ENCODE measurements around the gene ST8SIA1. TPM values are rescaled to one million over a fixed set of nuclear protein-coding genes. Genes with fewer than 3 reads are reported as not detected.

Gene ST8SIA1
- total RNA-seq, 1 donor from 2014 or later: 1.5 TPM

DNA sequence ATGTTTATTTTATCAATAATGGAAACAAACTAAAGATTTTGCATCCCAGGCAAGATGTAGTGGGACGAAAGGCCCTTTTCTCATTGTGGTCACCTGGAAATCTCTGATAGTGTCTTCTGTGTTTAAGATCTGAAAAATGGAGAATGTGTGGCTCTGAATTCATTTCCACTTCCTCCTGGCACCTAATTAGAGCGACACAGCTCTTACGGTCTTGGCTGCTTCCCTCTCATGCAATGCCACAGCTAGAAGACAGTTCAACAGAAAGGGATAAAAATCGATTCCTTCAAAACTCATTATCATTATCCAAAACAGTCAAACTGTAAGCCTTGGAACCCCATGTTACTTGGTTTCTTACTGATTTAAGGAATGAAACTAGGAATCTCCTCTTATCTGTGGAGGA, 9.3 kb downstream of the ST8SIA1 start:
- ATAC-seq: no peak

DNA sequence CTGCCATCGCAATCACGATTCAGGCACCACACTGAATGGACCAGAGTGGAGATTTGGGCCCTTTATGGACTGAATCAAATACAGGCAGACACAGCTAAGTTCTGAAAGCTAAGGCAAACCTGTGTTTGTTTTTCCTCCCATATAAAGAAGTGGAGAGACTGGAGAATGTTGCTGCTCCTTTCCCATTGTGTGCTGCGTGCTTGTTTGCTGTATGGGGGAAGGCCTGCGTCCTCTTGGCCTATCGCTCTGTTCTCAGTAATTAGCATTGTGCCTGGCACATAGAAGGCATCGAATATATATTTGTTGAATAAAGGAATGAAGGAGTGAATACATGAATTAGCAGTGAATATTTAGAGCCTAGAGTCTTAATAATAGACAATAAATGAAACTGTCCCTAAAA, 12.4 kb downstream of the ST8SIA1 start:
- ATAC-seq: no peak

DNA sequence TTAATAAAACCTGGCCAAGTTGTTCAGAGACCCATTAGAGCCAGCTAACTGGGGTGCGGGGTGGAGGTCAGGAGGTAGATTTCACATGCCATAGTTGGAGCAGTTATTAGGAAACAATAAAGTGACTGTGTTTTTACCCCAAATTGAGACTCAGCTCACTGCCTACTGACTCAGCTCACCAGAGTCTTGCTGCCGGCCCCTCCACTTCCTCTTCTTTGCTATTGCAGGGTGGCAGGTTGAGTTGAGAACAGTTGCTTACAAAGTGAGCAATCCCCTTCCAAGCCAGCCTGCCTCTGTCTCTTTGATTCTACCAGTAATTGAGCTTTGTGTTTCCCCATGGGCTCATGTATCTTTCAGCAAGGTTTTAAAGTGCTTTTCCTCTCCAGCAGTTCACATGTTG, 12.9 kb downstream of the ST8SIA1 start:
- no peak for ATAC-seq

DNA sequence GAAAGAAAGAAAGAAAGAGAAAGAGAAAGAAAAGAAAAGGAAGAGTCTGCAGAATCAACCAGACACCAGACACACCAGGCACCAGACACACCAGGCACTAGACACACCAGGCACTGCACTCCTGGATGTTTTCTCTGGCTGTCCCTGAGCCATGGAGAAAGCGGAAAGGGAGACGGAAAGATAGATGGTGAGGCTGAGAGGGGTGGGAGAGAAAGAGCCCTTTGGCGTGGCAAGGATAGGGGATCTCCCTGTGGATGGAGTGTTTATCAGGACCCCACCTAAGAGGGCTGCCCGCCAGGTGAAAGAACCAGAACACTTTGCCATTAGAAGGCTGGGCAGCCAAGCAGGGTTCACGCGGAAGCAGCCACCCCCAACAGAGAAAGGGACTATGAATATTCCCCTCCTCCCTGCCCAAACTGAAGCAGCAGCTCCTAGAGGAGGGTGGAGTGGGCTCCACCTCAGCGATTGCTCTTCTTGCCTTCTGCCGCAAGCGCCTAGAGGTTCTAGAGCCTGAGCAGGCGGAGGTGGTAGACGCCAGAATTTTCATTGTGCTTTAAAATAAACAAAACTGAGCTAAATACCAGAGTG, 13.4 kb downstream of the ST8SIA1 start:
- ATAC-seq: no peak

DNA sequence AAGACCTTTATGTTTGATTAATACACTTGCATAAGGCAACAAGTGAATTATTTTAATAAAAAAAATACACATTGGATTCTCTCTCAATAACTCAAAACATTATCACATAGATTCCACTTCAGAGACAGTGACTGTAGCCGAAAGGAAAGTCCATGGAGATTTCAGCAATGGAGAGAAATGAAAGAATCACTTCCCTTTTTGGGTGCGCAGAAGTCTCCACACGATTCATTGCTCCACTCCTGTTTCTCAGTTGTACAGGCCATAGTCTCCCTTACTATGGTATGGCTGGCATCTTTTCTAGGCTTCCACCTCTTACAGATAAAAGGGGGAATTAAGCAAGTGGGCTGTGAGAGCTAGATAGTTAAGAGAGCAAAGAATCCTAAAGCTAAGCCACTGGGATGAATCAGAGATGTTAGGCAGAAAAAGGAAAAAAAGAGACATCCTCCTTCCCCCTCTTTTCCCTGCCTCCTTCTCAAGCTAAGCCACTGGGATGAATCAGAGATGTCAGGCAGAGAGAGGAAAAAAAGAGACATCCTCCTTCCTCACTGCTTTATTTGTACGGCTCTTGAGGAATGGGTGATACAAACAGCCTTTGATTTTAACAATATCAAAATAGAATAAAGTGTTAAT, 16.3 kb downstream of the ST8SIA1 start:
- no peak for ATAC-seq

DNA sequence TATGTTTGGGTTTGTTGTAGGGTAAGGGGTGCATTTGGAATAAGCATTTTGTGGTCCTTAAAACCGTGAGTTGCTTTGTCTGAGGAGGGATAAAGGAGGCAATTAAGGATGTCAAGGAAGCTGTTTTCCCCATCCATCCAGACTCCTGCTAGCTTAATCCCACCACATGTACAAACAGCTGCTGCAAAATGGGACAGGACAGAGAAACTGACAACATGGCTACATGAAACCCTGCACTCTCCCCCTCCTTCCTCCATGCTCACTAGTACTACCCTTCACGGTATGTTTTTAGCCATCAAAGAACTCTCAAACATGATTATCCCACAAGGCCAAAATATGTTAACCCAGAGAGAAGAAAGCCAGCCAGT, 20.6 kb downstream of the ST8SIA1 start:
- ATAC-seq: no peak

DNA sequence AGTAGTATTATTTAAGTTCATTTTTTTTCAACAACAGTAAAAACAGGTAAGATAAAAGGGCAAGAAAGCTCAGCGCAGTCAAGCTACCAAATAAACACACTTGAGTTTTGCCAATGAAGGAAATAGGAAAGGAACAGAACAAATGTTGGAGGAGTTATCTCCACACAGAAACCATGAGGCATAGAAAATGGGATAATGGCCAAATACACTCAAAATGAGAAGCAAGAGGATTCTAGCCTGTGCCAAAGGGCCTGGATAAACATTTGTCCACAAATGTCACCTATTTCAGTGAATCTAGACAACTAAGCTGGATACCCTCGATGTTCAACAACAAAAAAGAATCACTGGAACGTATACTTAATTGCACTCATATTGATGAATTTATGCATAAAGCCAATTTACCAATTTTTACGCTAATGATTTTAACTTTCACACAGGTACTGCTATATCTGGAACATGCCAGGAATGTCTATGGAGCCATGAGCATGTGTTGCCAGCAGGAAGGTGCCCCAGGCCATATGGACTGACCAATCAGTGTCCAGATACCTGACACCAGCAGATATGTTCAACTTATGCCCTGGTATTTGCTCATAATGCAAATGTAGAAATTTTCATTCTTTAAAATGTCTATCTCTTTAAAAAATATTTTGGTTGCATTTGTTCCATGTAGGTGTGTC, 21.1 kb downstream of the ST8SIA1 start:
- ATAC-seq: no peak

DNA sequence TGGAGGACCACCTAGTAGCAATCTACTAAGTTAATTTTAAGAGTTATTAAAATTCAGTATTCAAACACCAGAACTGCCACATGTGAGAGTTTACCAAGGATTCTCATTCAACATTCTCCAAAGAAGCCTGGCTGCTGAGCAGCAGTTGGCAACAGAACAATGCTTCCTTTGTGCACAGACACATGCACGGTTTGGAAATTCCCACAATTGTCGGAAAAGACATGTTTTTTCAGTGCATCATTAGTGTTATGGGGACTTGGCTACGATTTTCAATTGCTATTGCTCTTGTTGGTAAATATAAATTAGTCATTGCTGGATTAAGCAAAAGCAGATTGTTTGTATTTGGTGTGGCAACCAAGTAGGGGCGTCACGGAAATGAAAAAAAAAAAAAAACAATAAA, 22.2 kb downstream of the ST8SIA1 start:
- ATAC-seq: no peak

DNA sequence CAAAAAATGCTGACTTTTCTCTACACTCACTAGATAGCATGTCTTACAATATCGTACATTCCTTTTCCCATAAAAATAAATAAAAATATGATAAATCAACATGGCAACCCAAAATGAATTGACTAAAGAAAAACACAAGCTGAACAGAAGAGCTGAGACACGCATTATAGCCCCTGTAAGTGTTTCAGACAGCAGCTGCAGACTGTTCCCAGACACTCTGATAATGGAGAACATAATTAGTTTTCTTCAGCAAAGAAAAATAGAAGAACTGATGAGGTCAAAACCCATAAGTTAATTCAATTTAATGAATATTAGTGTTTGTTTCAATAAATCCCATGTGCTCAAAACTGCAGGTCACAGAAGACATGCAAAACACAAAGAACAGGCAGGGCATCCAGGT, 23.8 kb downstream of the ST8SIA1 start:
- no peak for ATAC-seq

DNA sequence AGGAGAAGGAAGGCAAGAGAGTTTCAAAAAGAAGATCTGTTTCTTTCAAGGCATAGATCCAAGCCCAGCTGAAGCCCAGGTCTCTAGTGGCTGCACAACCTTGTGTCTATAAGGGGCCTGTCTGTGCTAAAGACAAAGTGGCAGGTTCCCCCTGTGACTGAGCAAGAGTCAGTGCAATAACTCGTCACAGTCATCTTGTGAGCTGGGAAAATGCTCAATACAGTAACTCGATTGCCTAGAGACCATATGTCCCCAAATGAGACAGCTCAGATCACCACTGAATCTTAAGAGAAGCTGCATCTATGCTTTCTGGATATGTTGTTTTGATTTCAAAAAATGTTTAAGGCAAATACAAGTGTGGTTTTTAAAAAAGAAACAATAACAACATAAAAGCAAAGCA, 24.2 kb downstream of the ST8SIA1 start:
- no peak for ATAC-seq

DNA sequence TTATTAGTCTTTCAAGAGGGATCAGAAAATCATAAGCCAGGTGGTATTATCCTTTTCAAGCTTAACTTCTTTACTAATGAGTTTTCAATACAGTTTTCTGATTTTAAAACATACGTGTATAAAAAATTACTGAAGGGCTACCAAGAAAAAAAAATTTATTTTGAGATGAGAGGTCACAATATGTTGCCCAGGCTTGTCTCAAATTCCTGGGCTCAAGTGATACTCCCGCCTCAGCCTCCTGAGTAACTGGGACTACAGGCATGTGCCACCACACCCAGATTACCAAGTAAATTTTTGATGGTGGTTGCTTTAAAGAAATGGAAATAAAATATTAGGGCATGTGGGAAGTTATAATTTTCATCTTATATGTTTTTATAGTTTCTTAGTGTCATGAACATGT, 26.7 kb downstream of the ST8SIA1 start:
- no peak for ATAC-seq

DNA sequence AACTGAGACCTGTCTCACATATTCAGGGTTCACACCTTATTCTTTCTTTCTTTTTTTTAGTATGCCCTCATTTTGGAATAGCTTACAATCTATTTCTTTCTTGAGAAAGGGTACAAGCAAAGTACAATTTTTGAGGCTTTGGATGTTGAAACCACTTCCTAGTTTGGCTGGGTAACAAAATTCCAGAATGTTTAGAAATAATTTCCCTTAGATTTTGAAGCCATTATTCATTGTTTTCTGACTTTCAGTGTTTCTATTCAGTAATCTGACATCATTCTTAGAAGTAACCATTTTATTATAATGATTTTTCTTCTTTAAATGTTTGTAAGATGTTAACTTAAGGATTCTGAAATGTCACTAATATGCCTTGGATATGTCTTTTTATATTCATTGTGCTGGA, 28.2 kb downstream of the ST8SIA1 start:
- ATAC-seq: no peak

DNA sequence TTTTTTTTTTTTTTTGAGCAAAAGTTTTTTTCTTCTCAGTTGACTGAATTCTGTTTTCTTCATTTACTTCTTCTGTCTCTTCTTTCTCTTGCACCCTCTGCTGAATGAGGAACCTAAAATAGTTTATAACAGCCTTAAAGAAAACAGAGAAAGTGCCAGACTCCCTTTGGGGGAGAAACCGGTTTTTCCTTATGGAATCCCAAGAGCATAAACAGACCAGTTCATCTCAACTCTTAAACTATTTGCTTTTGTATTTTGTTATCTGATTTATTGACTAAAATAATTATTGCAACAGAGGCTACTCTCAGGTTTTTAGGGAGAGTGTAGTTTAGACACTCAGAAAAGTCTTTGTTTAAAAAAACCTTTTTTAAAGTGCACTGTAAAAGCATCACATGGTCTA, 30.2 kb downstream of the ST8SIA1 start:
- no peak for ATAC-seq

DNA sequence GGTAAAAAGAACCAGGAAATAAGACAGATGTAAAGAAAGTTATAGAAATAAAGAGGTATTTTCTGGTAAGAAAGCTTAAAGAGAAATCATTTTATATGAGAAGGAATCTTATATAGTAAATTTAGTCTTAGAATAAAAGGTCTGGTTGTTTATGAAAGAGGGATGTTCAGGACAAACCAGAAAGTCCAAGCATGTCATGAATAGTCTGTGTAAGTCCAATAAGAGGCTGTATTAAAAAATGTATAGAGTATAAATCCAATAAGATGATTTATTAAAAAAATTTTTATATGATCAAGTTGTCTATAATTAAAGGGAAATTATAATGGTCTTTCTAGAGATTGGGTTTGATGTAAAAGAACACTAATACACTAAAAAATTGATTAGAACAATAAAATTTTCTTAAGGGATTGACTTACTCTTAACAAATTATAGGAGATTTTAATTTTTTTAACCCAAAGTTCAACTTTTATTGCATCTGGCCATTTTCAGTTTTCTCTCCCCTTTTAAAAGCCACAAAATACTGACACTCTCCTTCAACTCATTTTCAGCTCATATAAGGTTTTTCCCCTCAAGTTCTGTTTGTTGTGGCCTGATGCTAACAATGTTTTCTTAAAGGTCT, 35.1 kb downstream of the ST8SIA1 start:
- ATAC-seq: no peak

DNA sequence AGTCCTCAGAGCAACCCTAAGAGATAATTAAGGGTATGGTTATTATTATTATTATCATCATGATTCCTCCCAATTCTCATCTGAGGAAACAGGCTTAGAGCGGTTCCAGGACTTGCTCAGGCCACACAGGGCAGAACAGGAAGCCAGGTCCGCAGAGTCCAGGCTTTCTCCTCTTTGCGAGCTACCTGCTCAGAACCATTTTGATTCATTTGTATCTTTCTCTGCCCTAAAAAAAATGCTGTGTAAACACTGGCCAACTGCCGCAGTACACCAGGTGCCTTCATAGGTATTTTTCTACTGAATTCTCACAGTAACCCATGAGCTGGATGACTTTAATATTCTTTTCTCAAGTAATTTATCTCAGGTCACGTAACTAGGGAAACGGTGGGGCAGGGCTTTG, 45.3 kb downstream of the ST8SIA1 start:
- ATAC-seq: no peak

DNA sequence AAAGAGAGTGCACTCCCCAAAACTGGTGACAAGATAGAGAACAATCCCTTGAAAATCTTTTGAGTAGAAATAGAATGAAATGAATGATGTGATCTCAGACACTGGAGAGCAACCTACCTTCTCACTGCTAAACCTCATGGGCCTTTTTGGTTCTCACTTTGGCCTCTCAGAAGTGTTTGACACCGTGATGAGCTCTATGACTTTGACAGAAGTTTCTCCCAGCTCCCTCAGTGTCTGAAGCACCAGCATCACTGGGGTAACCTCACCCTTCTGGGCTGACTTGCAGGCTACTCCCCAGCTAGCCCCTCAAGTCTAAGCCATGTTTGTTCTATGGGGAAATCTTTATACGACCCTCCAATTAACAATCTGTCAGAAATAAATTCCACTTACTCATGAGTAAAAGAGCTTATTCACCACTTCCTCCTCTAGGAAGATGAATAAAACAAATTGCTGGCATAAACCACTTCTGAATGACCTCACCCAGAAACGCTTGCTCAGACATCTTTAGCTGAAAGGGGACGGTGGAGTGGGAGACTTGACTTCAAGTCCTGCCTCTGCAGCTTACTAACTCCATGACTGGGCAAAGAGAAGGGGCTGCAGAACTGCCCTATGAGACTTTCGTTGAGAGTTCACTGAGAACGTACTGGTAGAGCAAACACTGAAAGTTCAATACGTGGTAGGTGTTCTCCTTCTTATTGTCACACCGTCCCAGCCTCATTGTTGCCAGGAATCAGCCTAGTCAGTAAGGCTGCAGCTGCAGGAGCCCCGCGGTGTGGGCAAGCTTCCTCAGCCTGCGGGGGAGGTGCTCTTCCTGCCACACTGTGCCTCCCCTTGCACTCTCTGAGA, 46.5 kb downstream of the ST8SIA1 start:
- no peak for ATAC-seq

DNA sequence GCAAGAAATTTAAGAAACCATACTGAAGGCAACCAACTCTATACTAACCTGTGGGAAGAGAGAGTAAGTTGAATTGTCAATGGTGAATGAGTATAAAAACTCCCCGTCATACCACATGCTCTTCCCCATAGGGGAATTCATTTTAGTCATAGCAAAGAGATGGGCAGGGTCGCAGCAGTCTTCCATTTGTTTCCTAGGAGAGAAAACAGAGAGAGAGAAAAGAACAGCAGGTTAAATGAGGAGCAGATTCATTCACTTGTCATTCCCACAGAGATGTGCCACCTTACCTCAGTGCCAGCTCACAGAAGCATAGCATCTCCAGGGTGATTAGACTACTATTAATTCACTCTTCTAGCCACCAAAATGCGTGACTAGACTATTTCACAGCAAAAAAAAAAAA, 47.4 kb downstream of the ST8SIA1 start:
- ATAC-seq: no peak

DNA sequence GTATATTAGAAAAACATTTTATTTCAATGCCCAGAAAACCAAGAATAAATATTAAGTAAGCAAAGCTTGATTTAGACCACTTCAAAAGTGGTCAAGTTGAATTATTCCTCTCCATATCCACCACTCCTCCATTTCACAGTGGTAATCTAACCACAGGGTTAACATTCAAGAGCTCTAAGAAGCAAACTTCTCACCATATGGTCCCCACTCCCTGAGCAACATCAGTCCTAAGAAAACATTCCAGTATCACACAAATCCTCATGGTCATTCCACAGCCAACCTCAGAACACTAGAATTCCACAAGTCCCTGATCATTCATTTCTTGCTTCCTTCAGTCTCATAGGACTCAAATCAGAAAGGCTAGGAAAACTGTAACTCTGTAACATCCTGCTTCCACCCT, 47.9 kb downstream of the ST8SIA1 start:
- no peak for ATAC-seq

DNA sequence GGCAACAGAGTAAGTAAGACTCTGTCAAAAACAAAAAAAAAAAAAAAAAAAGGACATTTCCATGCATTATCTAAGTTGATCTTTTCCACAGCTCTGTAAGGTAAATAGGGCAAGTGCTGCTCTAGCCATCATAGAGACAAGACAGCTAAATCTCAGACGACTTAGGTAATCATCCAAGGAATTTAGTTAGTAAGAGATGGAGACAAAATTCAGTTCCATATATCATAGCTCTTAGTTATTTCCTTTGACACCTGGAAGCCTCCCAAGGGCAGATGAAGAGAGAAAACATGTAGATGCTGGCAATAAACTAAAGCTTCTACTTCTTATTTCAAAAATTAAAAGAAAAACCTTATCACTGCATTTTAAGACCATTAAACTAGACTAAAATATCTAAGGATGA, 48.7 kb downstream of the ST8SIA1 start:
- no peak for ATAC-seq

DNA sequence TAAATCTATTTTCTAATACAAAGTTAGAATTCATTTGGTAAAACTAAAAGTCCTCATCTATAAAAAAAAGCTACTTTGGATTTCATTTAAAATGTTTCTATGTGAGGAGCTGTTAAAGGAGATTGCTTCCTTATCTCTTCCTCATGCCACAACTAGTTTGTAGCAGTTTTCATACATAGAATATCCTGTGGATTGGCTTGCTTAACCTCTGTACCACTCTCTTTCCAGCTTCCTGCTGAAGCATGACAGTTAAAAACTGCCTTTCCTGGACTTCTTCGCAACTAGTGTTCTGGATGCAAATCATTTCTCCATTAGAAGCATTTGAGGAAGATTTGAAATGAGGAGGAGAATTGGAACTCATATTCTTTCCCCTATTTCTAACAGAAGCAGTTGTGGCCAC, 49.6 kb downstream of the ST8SIA1 start:
- ATAC-seq: no peak

DNA sequence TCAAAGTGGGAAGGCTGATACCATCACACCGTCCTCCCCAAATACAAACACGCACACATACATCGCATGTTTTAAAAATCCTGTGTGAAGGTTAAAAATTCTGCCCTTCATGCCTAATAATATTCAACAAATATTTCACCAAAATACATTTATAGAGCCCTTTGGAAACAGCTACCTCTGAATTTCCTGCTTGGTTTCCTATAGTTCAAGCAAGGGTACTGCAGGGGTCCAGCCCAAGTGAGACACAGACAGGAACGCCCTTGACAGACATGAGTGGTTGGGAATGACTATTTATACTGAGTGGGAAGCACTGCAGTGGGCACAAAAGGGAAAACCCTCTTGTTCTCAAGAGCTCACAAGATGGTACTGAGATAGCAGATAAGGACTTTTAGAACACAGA, 51.0 kb downstream of the ST8SIA1 start:
- no peak for ATAC-seq

DNA sequence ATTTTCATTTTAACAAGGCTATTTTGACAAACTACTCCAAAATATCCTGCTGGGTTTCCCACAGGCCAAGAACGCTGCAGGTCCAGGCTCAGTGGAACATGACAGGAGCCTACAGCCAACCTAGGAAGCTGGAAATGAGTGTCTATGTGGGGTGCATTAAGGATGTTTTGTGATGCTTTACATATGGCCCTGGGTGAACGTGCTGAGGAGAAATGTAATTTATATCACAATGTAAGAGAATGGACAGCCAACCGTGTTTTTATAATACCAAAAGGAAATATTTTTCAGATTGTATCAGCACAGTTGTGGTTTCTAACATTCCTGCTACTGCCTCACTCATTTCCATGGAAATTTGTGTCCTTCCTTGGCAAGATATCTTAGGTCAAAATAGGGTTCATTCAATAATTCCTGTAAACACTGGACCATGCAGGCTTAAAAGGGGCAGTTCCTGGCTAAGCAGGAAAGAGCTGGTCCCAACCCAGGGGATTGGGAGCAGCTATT, 51.5 kb downstream of the ST8SIA1 start:
- ATAC-seq: no peak

DNA sequence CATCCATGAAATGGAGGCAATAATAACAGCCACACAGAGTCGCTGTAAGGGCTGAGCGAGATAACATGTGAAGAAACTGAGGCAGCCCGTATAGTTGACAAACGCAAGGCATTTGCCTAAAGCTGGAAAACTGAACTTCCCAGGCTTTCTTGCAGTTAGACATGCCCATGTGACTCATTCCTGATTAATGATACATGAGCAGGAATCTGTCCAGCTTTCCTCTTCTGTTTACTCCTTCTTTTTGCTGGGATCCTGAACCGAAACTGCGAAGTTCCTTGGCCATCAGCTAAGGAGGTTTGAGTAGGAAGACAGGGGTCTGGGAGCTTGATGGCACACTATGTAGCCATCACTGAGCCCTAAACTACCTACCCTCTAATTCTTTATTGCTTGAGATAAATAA, 52.2 kb downstream of the ST8SIA1 start:
- ATAC-seq: peak; percentile 28
